VCaP (cell line): ENCODE measurements around the gene CCDC88C.

ENCODE experiments used
- H3K27ac ChIP-seq: fragments of 450-650 bp; 2 replicates; pipeline ENCODE4 v1.5.1; 2017
- CTCF ChIP-seq: fragments of 450-650 bp; conservative IDR thresholded peaks from 2 replicates; pipeline ENCODE4 v1.5.1; 2017; ENCODE audit warnings: mild to moderate bottlenecking, moderate library complexity

CCDC88C gene

GRCh38 chr14:91280129-91280528, 137.5 kb downstream of the CCDC88C start:
- no peak for TF ChIP-seq CTCF
- peak overlapping the region; percentile 88; the same call in 1 of the 2 replicates for H3K27ac ChIP-seq

- peak overlapping the region; percentile 88; the same call in 1 of the 2 replicates for H3K27ac ChIP-seq
- TF ChIP-seq CTCF = no peak
Measured at GRCh38 chr14:91279354-91279753, 138.3 kb downstream of the CCDC88C start.

GRCh38 chr14:91278383-91278715, 139.3 kb downstream of the CCDC88C start:
- peak overlapping the region; percentile 88 for H3K27ac ChIP-seq
- TF ChIP-seq CTCF = no peak

GRCh38 chr14:91277546-91278382, 139.9 kb downstream of the CCDC88C start:
- no peak for TF ChIP-seq CTCF
- H3K27ac ChIP-seq = peak overlapping the region; percentile 88

- peak overlapping the region; percentile 88; the same call in 1 of the 2 replicates for H3K27ac ChIP-seq
- TF ChIP-seq CTCF = no peak
Measured at GRCh38 chr14:91274796-91275195, 142.8 kb downstream of the CCDC88C start.

GRCh38 chr14:91273885-91274273, 143.7 kb downstream of the CCDC88C start:
- no peak for TF ChIP-seq CTCF
- no peak overlapping the region for H3K27ac ChIP-seq

GRCh38 chr14:91273273-91273884, 144.2 kb downstream of the CCDC88C start:
- TF ChIP-seq CTCF = no peak
- H3K27ac ChIP-seq = no peak overlapping the region
